HG03432 (cell line): ENCODE data around the gene COL23A1.

Source experiments
- ATAC-seq: cut with Tn5 transposase; IDR thresholded peaks from one replicate; pipeline ENCODE4 v1.9.1; 2021; ENCODE audit warnings: mild to moderate bottlenecking, moderate library complexity; ENCODE audit not compliant: unreplicated experiment

Gene COL23A1

DNA sequence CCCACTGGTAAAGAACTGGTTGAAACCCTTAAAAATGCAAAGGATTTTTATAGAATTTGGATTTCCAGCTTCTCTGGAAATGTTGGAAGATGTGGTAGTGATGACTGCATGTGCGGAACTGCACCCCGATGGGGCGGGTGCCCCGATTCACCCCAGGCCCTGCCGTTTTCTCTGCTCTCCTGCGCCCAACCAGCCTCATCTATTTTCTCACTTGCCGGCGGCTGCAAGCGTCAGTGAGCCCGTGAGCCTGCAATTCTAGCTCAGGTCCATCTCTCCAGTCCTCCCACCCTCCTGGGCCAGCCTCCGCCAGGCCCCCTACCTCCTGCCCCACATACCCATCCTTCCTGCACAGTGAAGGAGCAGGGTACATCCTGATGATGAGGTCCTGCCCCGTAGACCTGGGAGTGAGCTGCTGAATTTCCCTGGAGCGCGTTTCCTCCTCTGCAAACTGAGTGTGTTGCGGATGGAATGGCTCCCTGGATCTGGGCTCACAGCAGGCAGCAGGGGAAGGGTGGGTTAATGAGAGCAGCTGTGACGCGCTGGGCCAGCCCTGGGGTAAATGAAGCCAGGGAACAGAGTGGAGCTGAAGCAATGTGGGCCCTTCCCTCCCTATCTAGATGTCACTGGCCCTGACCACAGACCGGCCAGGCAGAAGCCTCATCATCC lies 311.7 kb downstream of the COL23A1 start:
- ATAC-seq: no peak

- ATAC-seq: no peak
Measured at GRCh38 chr5:178277866-178278265, 312.3 kb downstream of the COL23A1 start.

DNA sequence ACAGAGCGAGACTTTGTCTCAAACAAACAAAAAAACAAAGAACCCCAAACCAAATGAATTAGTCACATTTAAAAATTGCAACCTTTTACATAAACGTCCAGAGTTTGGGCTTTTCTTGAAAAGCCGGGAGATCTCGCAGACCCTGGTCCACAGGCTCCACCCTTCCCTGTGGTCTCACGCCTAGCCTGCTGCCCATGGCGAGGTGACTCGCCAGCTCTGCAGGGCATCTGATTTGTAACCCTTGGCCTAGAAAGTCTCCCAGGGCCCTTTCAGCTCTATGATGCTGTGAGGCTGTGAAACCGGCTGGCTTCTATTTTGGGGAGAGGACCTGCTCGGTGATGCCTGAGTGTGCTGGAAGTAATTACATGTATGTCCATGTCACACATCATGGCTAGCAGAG lies 312.8 kb downstream of the COL23A1 start:
- ATAC-seq: no peak

- no peak for ATAC-seq
Measured at GRCh38 chr5:178274781-178275537, 315.2 kb downstream of the COL23A1 start.

DNA sequence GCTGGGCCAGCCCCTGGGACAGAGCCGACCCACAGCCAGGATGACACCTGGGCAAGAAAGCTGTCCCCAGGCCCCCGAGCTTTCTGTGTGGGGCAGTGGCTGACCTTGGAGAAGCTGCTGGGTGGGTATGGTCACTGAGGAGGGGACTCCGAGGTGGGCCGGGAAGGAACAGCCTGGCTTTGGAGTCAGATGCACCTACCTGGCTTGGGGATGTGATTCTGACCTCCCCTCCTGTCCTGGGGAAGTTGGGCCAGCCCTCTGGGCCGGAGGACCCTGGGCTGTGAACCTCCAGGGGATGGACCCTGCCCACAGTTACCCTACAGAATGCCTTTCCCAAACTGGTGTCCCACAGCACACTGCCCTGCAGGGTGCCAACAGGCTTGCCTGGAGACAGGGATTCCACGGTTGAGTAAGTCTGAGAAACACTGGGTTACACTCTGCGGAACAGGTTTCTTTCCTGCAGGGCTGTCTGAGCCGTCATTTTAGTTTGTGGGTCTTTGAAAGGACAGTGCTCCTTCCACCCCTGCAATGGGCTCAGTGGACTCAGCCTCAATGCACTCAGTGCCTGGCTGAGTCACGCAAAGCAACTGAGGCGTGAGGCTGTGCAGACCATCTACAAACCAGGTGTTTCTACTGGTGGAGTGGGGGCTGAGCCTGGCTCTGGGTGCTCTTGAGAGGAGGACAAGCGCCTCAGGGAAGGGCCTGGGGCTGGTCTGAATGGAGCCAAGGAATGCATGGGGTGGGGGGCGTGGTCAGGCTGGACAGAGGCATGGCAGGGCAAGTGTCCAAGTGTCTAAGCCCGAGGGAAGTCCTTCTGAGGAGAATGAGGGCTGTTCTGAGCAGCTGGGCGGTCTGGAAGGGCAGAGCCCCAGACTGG lies 316.3 kb downstream of the COL23A1 start:
- no peak for ATAC-seq

GRCh38 chr5:178273041-178273440 lies 317.2 kb downstream of the COL23A1 start:
- ATAC-seq: no peak

GRCh38 chr5:178272591-178272990 lies 317.6 kb downstream of the COL23A1 start:
- ATAC-seq: no peak

DNA sequence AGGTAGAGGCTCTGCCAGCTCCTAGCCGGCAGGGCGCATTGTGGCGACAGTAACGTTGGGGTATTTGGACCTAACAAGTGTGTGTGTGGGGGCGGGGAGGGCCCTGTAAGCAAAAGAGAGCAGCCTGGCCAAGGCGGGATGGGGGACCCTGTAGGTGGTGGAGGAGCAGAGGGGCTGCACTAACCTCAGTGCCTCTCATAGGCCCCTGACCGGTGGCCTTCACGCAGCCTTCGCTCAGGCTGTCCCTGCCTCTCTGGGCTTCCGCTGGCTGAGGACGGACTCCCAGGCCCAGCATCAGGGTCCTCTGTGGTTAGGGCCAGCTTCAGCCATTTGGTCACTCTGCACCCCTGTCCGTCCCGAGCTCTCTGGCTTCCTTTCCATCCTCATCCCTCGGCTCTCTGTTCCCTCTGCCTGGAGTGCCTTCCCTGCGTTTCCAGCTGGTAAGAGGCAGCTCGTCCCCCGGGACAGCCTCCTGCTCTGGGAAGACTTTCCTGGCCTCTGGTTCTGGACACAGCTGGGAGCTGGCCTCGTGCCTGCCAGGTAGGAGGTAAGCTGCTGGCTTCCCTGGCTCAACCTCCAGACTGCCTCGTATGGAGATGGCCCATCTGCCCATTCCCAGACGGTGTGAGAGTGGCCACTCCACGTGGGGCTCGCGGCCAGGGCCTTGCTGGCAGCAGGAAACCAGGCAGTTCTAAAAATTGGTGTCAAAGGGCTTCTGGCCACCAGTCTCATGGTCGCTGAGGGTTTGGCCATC lies 318.3 kb downstream of the COL23A1 start:
- no peak for ATAC-seq

DNA sequence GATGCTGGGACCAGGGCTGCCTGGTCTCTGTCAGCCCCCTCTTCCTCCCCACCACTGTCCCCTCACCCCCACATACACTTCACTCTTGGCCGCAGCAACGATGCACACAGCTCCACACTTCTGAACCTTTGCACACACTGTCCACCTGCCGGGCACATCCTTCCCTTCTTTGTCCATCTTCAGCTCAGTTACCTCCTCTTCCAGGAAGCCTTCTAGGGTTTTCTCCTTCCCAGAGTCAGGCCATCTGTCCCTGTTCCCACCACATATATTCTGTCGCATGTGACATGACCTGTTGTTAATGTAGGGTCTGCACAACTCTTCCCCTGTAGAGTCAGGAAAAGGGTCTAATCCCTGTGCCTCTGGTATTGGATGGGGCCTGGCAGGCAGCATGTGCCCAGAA lies 319.0 kb downstream of the COL23A1 start:
- no peak for ATAC-seq

DNA sequence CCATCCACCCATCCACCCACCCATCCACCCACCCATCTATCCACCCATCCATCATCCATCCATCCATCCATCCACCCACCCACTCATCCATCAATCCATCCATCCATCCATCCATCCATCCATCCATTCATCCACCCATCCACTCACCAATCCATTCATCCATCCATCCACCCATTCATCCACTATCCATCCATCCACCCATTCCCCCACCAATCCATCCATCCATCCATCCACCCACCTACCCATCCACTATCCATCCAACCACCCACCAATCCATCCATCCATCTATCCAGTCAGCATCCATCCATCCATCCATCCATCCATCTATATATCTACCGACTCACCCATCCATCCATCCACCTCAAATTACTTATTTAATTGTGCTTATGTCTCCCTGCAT lies 320.7 kb downstream of the COL23A1 start:
- ATAC-seq: no peak

DNA sequence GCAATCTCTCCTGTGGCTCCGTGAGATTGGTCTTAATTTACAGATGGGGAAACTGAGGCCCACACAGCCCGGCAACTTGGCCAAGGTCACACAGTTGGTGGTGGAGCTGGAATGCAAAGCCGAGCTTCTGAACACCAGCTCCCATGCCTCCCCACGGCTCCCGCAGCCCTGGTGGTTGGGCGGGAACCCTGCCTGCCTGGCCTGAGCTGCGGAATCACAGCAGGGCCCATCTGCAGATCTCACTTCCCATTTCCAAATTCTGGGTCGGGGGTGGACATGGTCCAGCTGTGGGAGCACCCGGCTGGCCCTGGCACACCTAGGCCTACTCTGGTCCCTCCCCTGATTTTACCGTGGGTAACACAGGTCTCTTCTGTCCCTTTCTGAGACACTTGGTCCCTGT lies 322.3 kb downstream of the COL23A1 start:
- ATAC-seq: no peak

GRCh38 chr5:178267245-178267644 lies 322.9 kb downstream of the COL23A1 start:
- ATAC-seq: no peak

DNA sequence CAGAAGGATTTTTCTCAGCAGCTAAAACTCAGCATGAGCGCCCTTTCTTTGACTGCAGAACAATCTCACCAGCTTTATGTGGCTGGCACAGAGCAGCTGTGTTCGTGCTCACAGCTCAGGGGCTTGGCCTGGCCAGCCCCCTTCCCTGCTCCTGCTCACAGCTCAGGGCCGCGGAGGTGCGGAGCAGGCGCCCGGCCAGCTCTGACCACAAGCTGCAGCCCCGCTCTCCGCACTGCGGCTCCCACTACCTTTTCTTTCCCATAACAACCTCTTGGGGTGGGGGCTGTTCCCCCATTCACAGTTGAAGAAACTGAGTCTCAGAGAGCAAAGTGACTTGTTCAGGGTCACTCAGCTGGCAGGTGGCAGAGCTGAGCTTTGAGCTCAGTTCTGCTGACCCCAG lies 323.6 kb downstream of the COL23A1 start:
- ATAC-seq: no peak

DNA sequence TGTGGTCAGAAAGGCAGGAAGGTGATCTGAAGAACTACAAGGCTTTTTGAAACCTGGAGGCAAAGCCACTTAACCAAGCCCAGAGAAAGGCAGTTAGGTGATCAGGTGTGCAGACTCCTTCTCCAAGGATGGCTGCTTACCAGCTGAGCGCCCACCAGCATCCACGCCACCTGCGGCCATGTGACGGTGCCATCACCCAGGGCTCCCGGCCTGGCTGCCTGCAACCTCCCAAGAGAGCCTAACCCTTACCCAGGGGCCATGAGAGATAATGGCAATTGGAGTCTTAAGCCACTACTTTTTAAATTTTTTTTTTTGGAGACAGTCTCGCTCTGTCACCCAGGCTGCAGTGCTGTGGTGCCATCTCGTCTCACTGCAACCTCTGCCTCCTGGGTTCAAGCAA lies 324.4 kb downstream of the COL23A1 start:
- ATAC-seq: no peak

DNA sequence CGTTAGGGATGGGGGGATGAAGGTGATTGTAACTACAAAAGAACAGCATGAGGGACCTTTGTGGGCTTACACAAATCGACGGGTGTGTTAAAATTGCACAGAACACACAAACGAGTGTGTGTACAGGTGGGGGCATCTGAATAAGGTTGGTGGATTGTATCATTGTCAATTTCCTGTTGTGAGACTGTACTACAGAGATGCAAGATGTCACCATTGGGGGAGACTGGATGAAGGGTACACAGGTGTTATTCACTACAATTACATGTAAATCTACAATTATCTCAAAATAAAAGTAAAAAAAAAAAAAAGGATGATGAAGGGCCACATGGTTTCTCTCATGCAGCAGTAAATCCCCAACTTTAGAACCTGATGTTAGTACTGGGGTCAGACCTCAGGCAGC lies 326.1 kb downstream of the COL23A1 start:
- no peak for ATAC-seq

DNA sequence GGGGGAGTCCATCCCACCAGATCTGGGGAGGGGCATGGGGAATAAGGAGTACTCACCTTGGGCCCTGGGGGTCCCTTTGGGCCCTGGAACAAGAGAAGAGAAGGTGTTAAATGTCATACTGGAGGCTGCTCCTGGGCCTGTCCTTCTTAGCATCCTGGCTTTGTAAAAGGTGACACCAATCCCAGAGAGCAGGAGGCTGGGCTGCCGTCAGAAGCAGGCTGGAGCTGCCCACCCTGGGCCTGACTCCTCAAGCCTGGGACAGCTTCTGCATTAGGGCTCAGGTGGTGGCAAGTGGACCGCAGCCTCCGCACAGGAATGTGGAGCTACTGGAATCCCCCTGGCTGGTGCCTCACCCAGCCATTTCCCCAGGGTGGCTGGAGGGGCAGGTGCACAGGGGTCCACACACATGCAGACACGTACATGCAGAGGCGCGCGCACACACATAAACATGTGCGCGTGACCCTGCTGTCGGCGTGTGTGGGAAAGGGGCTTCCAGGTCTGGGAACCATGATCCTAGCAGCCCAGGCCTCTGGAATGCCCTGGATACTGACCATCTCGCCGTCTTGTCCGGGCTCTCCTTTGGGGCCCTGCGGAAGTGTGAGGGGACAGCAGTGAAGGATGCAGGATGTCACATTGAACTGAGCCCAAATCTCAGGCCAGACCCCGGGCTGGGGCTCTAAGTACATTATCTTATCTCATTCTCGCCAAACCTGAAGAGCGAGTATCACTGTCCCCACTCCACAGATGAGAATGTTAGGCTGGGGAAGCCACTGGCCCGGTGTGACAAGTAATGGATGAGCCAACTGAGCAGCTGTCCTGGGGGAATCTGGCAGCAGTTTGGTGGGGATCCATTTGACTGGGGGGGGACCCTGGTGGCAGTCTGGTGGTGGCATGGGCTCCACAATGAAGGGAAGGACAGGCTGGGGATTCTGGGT lies 328.3 kb downstream of the COL23A1 start:
- ATAC-seq: no peak

- ATAC-seq: no peak
Measured at GRCh38 chr5:178259623-178260536, 330.3 kb downstream of the COL23A1 start.

DNA sequence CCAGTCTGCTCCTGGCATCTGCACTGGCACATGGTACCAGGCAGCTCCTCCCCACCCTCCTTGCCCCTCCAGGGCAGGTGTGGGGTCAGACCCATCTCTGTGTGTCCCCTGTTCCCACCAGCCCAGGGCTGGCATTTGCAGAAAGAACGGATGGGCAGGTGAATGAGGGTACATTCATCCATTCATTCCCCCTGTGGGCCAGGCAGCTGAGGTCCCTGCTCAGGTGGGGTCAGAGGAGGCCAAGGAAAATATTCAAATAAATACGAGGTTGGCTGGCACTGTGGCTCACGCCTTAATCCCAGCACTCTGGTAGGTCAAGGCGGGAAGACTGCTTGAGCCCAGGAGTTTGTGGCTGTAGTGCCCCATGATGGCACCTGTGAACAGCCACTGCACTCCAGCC lies 332.5 kb downstream of the COL23A1 start:
- no peak for ATAC-seq

DNA sequence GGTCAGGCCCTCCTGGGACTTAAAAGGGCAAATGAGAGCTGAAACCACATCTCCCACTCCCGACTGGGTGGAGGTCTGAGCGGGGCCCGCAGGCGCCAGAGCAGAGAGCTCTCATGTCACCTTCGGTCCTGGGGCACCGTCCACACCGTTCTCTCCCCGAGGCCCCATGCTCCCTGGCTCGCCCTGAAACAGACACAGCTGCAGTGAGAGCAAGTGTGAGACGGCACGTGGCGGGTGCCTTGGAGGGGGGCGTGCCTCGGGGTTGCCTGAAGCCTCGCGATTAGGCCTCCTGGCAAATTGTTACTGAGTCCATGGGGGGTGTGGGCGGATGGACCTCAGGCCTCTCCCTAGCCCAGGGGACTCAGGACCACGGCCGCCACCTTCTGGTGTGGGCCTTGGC lies 333.4 kb downstream of the COL23A1 start:
- no peak for ATAC-seq
